LNCAP (cell line): ENCODE measurements around the gene BBOF1.

Experiments used
- TF ChIP-seq, protein P1 (sequence below): fragments of 450-650 bp; IDR thresholded peaks from 2 replicates; pipeline ENCODE4 v1.5.1; 2017; ENCODE audit warnings: mild to moderate bottlenecking

BBOF1 gene

GRCh38 chr14:74084277-74085046 is 65.3 kb downstream of the BBOF1 start, which contains the start of the genes ALDH6A1 and LIN52:
ALDH6A1 (minus strand) TSS chr14:74084453; CDS start chr14:74084394, 59 bp downstream.
LIN52 (plus strand) TSS chr14:74084956; CDS start chr14:74084975, 19 bp downstream.
- TF ChIP-seq, protein P1, sequence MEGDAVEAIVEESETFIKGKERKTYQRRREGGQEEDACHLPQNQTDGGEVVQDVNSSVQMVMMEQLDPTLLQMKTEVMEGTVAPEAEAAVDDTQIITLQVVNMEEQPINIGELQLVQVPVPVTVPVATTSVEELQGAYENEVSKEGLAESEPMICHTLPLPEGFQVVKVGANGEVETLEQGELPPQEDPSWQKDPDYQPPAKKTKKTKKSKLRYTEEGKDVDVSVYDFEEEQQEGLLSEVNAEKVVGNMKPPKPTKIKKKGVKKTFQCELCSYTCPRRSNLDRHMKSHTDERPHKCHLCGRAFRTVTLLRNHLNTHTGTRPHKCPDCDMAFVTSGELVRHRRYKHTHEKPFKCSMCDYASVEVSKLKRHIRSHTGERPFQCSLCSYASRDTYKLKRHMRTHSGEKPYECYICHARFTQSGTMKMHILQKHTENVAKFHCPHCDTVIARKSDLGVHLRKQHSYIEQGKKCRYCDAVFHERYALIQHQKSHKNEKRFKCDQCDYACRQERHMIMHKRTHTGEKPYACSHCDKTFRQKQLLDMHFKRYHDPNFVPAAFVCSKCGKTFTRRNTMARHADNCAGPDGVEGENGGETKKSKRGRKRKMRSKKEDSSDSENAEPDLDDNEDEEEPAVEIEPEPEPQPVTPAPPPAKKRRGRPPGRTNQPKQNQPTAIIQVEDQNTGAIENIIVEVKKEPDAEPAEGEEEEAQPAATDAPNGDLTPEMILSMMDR: 0 out of 2 replicates have a peak, but pooled peaks have one; percentile 8

DNA sequence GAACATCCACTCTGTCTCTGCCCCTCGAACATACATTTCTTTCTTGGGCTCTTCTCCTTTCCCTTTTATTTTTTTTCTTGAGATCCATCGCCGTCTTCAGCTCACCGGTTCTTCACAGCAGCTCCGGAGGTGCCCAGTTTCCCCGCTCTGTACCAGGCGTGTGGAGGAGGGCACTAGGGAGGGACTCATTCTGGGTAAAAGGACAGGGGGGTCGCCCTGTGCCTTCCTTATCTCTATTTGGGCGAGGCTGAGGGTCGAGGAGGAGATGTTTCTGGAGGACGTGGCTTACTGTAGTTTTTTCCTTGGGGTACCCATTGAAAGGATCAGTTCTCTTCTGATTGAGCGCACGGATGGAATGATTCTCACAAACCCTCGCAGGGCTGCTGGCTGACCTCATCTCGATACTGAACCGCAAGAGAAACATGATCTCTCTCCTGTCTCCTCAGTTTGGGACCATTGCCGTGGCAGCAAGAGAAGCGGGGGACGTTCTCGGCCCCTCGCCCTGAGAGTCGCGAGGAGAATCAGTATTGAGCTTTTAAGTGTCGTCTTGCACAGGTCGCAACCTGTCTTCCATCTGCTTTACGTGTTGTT is 66.0 kb downstream of the BBOF1 start:
- TF ChIP-seq, protein P1: no peak

GRCh38 chr14:74085828-74086227 is 66.7 kb downstream of the BBOF1 start:
- TF ChIP-seq, protein P1: no peak

DNA sequence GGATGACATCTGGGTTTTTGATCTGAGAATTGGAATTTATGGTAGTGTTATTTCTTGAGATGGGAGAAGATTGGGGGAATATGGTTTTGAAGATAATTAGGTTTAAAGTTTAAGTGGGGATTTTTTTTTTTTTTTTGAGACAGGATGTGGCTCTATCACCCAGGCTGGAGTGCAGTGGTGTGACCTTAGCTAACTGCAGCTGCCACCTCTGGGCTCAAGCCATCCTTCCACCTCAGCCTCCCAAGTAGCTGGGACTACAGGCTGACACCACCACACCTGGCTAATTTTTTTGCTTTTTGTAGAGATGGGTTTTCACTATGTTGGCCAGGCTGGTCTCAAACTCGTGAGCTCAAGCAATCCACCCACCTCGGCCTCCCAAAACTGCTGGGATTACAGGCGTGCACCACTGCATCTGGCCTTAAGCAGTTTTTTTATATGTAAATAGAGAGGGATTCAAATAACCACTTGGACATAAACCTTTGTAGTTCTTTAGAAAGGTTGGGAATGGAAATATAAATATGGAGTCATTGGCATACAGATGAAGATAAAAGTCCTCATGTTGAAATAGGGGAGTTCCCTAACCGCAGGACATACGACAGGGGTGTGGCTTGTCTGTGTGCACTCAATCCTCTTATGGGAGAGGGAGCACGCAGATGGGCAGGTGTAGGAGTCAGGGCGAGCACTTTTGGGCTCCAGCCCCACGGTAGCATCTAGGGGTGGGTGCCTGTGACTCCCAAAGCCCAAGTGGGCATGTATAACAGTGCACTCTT is 70.3 kb downstream of the BBOF1 start:
- TF ChIP-seq, protein P1: no peak

DNA sequence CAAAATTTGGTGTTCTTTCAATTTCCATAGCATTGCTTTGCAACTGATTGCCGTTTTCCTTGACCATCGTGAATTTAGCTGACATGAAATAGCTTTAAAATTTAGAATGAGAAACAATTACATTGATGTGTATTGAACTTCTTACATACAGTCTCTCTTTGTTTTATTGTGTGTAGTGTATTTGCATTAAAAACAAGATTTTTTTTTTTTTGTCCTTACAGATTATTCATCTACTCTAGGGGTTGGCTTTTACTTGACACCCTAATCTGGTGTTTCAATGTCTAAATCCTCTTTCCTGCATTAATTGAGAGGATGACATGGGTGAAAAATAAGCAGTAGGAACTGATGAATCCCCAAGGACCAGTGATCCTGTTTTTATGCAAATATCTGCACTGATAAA is 86.2 kb downstream of the BBOF1 start:
- TF ChIP-seq, protein P1: no peak

DNA sequence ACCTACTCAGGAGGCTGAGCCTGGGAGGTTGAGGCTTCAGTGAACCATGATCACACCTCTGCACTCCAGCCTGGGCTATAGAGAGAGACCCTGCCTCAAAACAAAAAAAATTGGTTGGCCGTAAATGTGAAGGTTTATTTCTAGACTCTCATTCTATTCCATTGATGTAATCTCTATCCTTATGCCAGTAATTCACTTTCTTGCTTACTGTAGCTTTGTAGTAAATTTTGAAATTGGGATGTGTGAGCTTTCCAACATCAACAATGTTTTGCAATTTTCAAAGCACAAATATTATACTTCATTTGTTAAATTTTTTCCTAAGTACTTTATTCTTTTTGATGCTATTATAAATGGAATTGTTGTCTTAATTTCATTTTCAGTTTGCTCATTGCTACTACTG is 90.2 kb downstream of the BBOF1 start:
- TF ChIP-seq, protein P1: no peak

DNA sequence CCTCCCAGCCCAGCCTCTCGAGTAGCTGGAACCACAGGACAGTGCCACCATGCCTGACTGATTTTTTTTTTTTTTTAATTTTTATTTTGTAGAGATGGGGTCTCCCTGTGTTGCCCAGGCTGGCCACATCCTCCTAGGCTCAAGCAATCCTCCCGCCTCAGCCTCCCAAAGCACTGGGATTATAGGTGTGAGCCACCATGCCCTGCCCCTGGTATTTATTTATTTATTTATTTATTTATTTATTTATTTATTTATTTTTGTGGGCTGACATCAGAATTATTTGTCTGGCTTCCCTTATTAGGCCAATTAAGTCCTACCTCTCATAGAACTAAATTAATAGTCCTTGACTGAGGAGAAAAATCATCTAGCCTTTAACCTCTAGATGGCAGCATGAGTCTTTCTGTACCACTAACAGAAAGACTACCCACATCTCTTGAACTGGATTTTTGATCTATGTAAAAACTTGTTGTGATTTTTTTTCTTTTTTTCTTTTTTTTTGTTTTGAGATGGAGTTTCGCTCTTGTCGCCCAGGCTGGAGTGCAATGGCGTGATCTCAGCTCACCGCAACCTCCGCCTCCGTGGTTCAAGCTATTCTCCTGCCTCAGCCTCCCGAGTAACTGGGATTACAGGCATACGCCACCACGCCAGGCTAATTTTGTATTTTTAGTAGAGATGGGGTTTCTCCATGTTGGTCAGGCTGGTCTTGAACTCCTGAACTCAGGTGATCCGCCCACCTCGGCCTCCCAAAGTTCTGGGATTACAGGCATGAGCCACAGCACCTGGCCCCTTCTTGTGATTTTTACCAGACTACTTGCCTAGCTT is 92.5 kb downstream of the BBOF1 start:
- TF ChIP-seq, protein P1: peak; percentile 65
